OCI-LY1 (cell line): ENCODE measurements around the gene ARID3C.

Source experiments
- H2AFZ ChIP-seq: fragments of 200-600 bp; sonication (generic), shearing (Covaris generic); 2 replicates; pipeline ENCODE4 v1.6.0; 2014; ENCODE audit warnings: antibody characterized with exemption, mild to moderate bottlenecking, low read length
- H3F3A ChIP-seq: fragments of 200-600 bp; sonication (generic), shearing (Covaris generic); 2 replicates; pipeline ENCODE4 v1.6.0; 2014; ENCODE audit warnings: mild to moderate bottlenecking, antibody characterized with exemption, low read length, moderate library complexity; ENCODE audit not compliant: insufficient read depth
- H3K27ac ChIP-seq: fragments of 200-600 bp; sonication (generic); 2 replicates; pipeline ENCODE4 v1.5.1; 2014; ENCODE audit warnings: low read length, mixed run types, mild to moderate bottlenecking, low read depth; ENCODE audit not compliant: poor library complexity, severe bottlenecking
- H3K27me3 ChIP-seq: fragments of 200-600 bp; sonication (generic); 2 replicates; pipeline ENCODE4 v1.6.0; 2014; ENCODE audit warnings: antibody characterized with exemption, mild to moderate bottlenecking, low read length, moderate library complexity; ENCODE audit not compliant: insufficient read depth
- H3K36me3 ChIP-seq: fragments of 200-600 bp; sonication (generic); 2 replicates; pipeline ENCODE4 v1.6.1; 2014; ENCODE audit warnings: mild to moderate bottlenecking, antibody characterized with exemption, low read length, moderate library complexity, mixed read lengths; ENCODE audit not compliant: insufficient read depth
- H3K4me1 ChIP-seq: fragments of 200-600 bp; sonication (generic); 2 replicates; pipeline ENCODE4 v1.5.1; 2014; ENCODE audit warnings: mild to moderate bottlenecking, low read length, moderate library complexity; ENCODE audit not compliant: insufficient read depth, severe bottlenecking
- H3K4me2 ChIP-seq: fragments of 200-600 bp; sonication (generic), shearing (Covaris generic); 2 replicates; pipeline ENCODE4 v1.6.1; 2014; ENCODE audit warnings: low read length
- H3K4me3 ChIP-seq: fragments of 200-600 bp; sonication (generic); 2 replicates; pipeline ENCODE4 v1.5.1; 2014; ENCODE audit warnings: low read length, low read depth, mild to moderate bottlenecking, mixed read lengths; ENCODE audit not compliant: poor library complexity, severe bottlenecking
- H3K79me2 ChIP-seq: fragments of 200-600 bp; shearing (Covaris generic); 2 replicates; pipeline ENCODE4 v1.6.1; 2016; ENCODE audit warnings: mixed run types, low read length, mixed read lengths; ENCODE audit not compliant: insufficient read depth
- H3K9ac ChIP-seq: fragments of 200-600 bp; sonication (generic), shearing (Covaris generic); 2 replicates; pipeline ENCODE4 v1.6.1; 2014; ENCODE audit warnings: mild to moderate bottlenecking, low read length, mixed read lengths
- H3K9me2 ChIP-seq: fragments of 200-600 bp; sonication (generic), shearing (Covaris generic); 2 replicates; pipeline ENCODE4 v1.6.1; 2014; ENCODE audit warnings: low read depth, mild to moderate bottlenecking, low read length, mixed read lengths
- H3K9me3 ChIP-seq: fragments of 200-600 bp; shearing (Covaris generic); 2 replicates; pipeline ENCODE4 v1.6.1; 2014; ENCODE audit warnings: low read length, mixed read lengths
- H4K20me1 ChIP-seq: fragments of 200-600 bp; sonication (generic), shearing (Covaris generic); 2 replicates; pipeline ENCODE4 v1.6.0; 2016; ENCODE audit warnings: mild to moderate bottlenecking, low read length; ENCODE audit not compliant: insufficient read depth
- CTCF ChIP-seq: fragments of 200-600 bp; sonication (generic), shearing (Covaris generic); IDR thresholded peaks from 2 replicates; pipeline ENCODE4 v1.5.1; 2017; ENCODE audit warnings: mild to moderate bottlenecking, antibody characterized with exemption, low read length, moderate library complexity, mixed read lengths
- EZH2 ChIP-seq: fragments of 200-600 bp; sonication (generic), shearing (Covaris generic); IDR thresholded peaks from 2 replicates; pipeline ENCODE4 v1.8.0; 2017; ENCODE audit warnings: borderline replicate concordance, mixed run types, mild to moderate bottlenecking, antibody characterized with exemption, low read length, moderate library complexity, mixed read lengths

Gene ARID3C

GRCh38 chr9:34663303-34663605 lies 34.4 kb upstream of the ARID3C start:
- Histone ChIP-seq H3K27me3 (no peaks in the 10 kb centered on the region), H3K9me2 (no peaks in the 10 kb centered on the region), H3K4me1 (peaks cover 10% of the 10 kb centered on the region), H4K20me1 (no peaks in the 10 kb centered on the region), H3K4me2 (no peak overlapping the region), H3K27ac (no peak overlapping the region), H3F3A (0 out of 2 replicates have a peak, but pooled peaks cover 3% of the 10 kb centered on the region), H3K36me3 (no peaks in the 10 kb centered on the region), H3K4me3 (no peak overlapping the region), H3K79me2 (no peaks in the 10 kb centered on the region), H2AFZ (no peak overlapping the region), H3K9me3 (no peaks in the 10 kb centered on the region), H3K9ac (no peak overlapping the region)
- no peak for TF ChIP-seq EZH2
- TF ChIP-seq CTCF, result no peak

- peaks cover 10% of the 10 kb centered on the region for H3K4me1 ChIP-seq
- H3K9me2 ChIP-seq, result no peaks in the 10 kb centered on the region
- no peaks in the 10 kb centered on the region for H4K20me1 ChIP-seq
- H3K4me2 ChIP-seq, result no peak within 1 kb of the TSS
- H3K9me3 ChIP-seq, result no peaks in the 10 kb centered on the region
- no peak within 1 kb of the TSS for H3K27ac ChIP-seq
- H2AFZ ChIP-seq, result no peak within 1 kb of the TSS
- TF ChIP-seq CTCF (no peak), EZH2 (no peak)
- 0 out of 2 replicates have a peak, but pooled peaks cover 3% of the 10 kb centered on the region for H3F3A ChIP-seq
- H3K4me3 ChIP-seq, result no peak within 1 kb of the TSS
- no peaks in the 10 kb centered on the region for H3K79me2 ChIP-seq
- no peak within 1 kb of the TSS for H3K9ac ChIP-seq
- H3K27me3 ChIP-seq, result no peaks in the 10 kb centered on the region
- no peaks in the 10 kb centered on the region for H3K36me3 ChIP-seq
These were observed 33.8 kb upstream of the ARID3C start, which contains the start of gene CCL27 for GRCh38 chr9:34662526-34663302. TSS of gene CCL27 (minus strand) at chr9:34662657. CDS start at chr9:34662633, 24 bp downstream.

- Histone ChIP-seq H3K4me3 (no peak overlapping the region), H4K20me1 (no peaks in the 10 kb centered on the region), H3K9ac (no peak overlapping the region), H3K4me2 (no peak overlapping the region), H3K36me3 (no peaks in the 10 kb centered on the region), H3K27me3 (no peaks in the 10 kb centered on the region; the same call in 1 of the 2 replicates), H3K79me2 (no peaks in the 10 kb centered on the region), H3K4me1 (peaks cover 3% of the 10 kb centered on the region), H3F3A (0 out of 2 replicates have a peak, but pooled peaks cover 3% of the 10 kb centered on the region), H3K27ac (no peak overlapping the region), H3K9me2 (no peaks in the 10 kb centered on the region), H2AFZ (no peak overlapping the region), H3K9me3 (no peaks in the 10 kb centered on the region)
- TF ChIP-seq EZH2 (no peak), CTCF (no peak)
These were observed 30.9 kb upstream of the ARID3C start for GRCh38 chr9:34659592-34660253.
